ENCODE measurements around the gene HPSE. TPM values are rescaled to one million over a fixed set of nuclear protein-coding genes. Genes with fewer than 3 reads are reported as not detected.

Gene HPSE
- total RNA-seq, 1 experiment from 2014 or later: 3.9 TPM

DNA sequence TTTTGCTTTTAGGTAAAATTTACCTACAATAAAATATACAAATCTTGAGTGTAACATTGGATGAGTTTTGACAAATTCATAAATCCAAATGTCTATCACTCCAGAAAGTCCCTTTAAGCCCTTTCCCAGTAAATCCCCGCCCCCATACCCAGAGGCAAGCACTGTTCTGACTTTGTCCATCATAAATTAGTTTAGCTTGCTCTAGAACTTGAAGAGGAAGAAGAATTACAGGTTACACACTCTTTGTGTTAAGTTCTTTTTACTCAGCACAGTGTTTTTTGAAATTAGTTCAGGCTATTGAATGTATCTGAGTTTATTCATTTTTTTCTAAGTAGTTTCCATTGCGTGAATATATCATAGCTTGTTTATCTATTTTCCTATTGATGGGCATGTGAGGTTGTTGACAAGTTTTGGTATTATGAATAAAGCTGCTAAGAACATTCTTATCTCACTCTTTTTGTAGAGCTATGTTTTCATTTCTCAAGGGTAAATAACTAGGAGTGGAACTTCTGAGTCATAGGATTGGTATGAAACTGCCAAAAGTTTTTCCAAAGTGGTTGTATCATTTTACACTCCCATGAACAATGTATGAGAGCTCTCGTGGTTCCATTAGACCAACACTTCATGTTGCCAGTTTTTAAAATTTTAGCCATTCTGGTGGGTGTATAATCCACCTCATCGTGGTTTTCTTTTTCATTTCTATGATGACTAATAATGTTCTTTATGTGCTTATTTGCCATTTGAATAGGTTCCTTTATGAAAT lies 22.4 kb upstream of the HPSE start:
- DNase-seq: peak in 1 of 2 experiments; percentile 32
- Histone ChIP-seq H3K36me3 (ENCODE audit: control insufficient read depth, insufficient read depth, low read length) (no peaks in the 10 kb centered on the region), H3K4me1 (peaks cover 21% of the 10 kb centered on the region), H3K4me3 (ENCODE audit: low read depth, low read length) (no peak overlapping the region), H3K27me3 (replicated peaks; ENCODE audit: control insufficient read depth, insufficient read depth, low read length) (no peaks in the 10 kb centered on the region), H3K9me3 (no peaks in the 10 kb centered on the region; the same call in 1 of the 2 replicates)
- intact Hi-C loops (cut with micrococcal nuclease; ENCODE audit: unreplicated experiment): no loop called here
- Mint-ChIP-seq H3K27me3 (ENCODE audit: insufficient read depth, unreplicated experiment) (no peaks in the 10 kb centered on the region), H3K4me1 (ENCODE audit: low read depth, unreplicated experiment) (no peaks in the 10 kb centered on the region), H3K4me3 (ENCODE audit: unreplicated experiment) (no peak overlapping the region), H3K27ac (ENCODE audit: unreplicated experiment) (peak overlapping the region; percentile 42), H3K36me3 (ENCODE audit: insufficient read depth, unreplicated experiment) (no peaks in the 10 kb centered on the region), H3K9me3 (ENCODE audit: unreplicated experiment) (peaks cover 17% of the 10 kb centered on the region)
- POLR2A ChIA-PET: interaction anchor here (1.0 kb wide), 1 partner anchor 72 kb away, joined by 7 read pairs; the partner anchor contains the start of gene COQ2
- CTCF ChIA-PET: interaction anchor here (1.1 kb wide), 1 partner anchor 322 kb away, joined by 3 read pairs; the partner anchor contains the start of gene COPS4
- no TSS peak for BruUV-seq (replicated peaks)
- TF ChIP-seq, protein P1, sequence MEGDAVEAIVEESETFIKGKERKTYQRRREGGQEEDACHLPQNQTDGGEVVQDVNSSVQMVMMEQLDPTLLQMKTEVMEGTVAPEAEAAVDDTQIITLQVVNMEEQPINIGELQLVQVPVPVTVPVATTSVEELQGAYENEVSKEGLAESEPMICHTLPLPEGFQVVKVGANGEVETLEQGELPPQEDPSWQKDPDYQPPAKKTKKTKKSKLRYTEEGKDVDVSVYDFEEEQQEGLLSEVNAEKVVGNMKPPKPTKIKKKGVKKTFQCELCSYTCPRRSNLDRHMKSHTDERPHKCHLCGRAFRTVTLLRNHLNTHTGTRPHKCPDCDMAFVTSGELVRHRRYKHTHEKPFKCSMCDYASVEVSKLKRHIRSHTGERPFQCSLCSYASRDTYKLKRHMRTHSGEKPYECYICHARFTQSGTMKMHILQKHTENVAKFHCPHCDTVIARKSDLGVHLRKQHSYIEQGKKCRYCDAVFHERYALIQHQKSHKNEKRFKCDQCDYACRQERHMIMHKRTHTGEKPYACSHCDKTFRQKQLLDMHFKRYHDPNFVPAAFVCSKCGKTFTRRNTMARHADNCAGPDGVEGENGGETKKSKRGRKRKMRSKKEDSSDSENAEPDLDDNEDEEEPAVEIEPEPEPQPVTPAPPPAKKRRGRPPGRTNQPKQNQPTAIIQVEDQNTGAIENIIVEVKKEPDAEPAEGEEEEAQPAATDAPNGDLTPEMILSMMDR (IDR thresholded peaks at IDR 0.05; ENCODE audit: insufficient read depth in 1 of 2, low read depth in 1 of 2, low read length in 1 of 2, severe bottlenecking in 1 of 2, unreplicated experiment in 1 of 2): no peak

DNA sequence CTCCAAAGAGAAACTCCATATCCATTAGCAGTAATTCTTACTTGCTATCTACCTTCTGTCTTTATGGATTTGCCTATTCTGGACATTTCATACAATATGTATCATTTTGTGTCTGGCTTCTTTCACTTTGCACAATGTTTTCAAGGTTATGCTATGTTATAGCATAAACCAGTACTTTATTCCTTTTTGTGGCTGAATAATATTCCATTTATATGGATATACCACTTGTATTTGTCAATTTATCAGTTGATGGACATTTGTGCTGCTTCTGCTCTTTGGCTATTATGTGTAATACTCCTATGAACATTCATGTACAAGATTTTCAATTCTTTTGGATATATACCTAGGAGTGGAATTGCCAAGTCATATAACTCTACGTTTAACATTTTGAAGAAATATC lies 18.9 kb upstream of the HPSE start:
- H3K9me3 Mint-ChIP-seq (ENCODE audit: unreplicated experiment): peaks cover 17% of the 10 kb centered on the region
- intact Hi-C loops (cut with micrococcal nuclease; ENCODE audit: unreplicated experiment): no loop called here
- no peaks in the 10 kb centered on the region for H3K36me3 Mint-ChIP-seq (ENCODE audit: insufficient read depth, unreplicated experiment)
- H3K36me3 ChIP-seq (ENCODE audit: control insufficient read depth, insufficient read depth, low read length): no peaks in the 10 kb centered on the region
- BruUV-seq (replicated peaks): no TSS peak
- DNase-seq: no peak
- H3K4me1 ChIP-seq: peaks cover 18% of the 10 kb centered on the region
- no peak overlapping the region for H3K27ac Mint-ChIP-seq (ENCODE audit: unreplicated experiment)
- no peak overlapping the region for H3K4me3 Mint-ChIP-seq (ENCODE audit: unreplicated experiment)
- TF ChIP-seq, protein P1 (IDR thresholded peaks at IDR 0.05; ENCODE audit: insufficient read depth in 1 of 2, low read depth in 1 of 2, low read length in 1 of 2, severe bottlenecking in 1 of 2, unreplicated experiment in 1 of 2): no peak
- ChIA-PET POLR2A (no interaction called here), CTCF (no interaction called here)
- H3K9me3 ChIP-seq: no peaks in the 10 kb centered on the region; the same call in 1 of the 2 replicates
- H3K27me3 ChIP-seq (replicated peaks; ENCODE audit: control insufficient read depth, insufficient read depth, low read length): no peaks in the 10 kb centered on the region
- no peaks in the 10 kb centered on the region for H3K27me3 Mint-ChIP-seq (ENCODE audit: insufficient read depth, unreplicated experiment)
- H3K4me1 Mint-ChIP-seq (ENCODE audit: low read depth, unreplicated experiment): no peaks in the 10 kb centered on the region
- no peak overlapping the region for H3K4me3 ChIP-seq (ENCODE audit: low read depth, low read length)

DNA sequence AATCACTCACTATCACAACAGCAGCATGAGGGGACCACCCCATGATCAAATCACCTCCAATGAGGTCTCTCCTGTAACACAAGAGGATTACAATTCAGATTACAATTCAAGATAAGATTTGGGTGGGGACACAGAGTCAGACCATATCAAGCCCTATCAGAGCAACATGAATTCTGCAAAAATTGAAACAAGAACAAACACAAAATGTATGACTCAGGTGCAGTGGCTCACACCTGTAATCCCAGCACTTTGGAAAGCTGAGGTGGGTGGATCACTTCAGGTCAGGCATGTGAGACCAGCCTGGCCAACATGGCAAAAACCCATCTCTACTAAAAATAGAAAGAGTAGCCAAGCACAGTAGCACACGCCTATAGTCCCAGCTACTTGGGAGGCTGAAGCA lies 13.4 kb upstream of the HPSE start:
- no peak overlapping the region for H3K4me3 Mint-ChIP-seq (ENCODE audit: unreplicated experiment)
- TF ChIP-seq, protein P1 (IDR thresholded peaks at IDR 0.05; ENCODE audit: insufficient read depth in 1 of 2, low read depth in 1 of 2, low read length in 1 of 2, severe bottlenecking in 1 of 2, unreplicated experiment in 1 of 2): no peak
- no peaks in the 10 kb centered on the region for H3K36me3 ChIP-seq (ENCODE audit: control insufficient read depth, insufficient read depth, low read length)
- peaks cover 11% of the 10 kb centered on the region for H3K9me3 Mint-ChIP-seq (ENCODE audit: unreplicated experiment)
- no peaks in the 10 kb centered on the region for H3K4me1 ChIP-seq
- no peak overlapping the region for H3K27ac Mint-ChIP-seq (ENCODE audit: unreplicated experiment)
- H3K9me3 ChIP-seq: no peaks in the 10 kb centered on the region
- intact Hi-C loops (cut with micrococcal nuclease; ENCODE audit: unreplicated experiment): no loop called here
- POLR2A ChIA-PET: no interaction called here
- no peaks in the 10 kb centered on the region for H3K4me1 Mint-ChIP-seq (ENCODE audit: low read depth, unreplicated experiment)
- CTCF ChIA-PET: interaction anchor here (0.6 kb wide), 1 partner anchor 47 kb away, joined by 6 read pairs; no protein-coding TSS in a partner anchor
- no peaks in the 10 kb centered on the region for H3K27me3 ChIP-seq (replicated peaks; ENCODE audit: control insufficient read depth, insufficient read depth, low read length)
- no peaks in the 10 kb centered on the region for H3K27me3 Mint-ChIP-seq (ENCODE audit: insufficient read depth, unreplicated experiment)
- no peak overlapping the region for H3K4me3 ChIP-seq (ENCODE audit: low read depth, low read length)
- DNase-seq: no peak
- BruUV-seq (replicated peaks): no TSS peak
- no peaks in the 10 kb centered on the region for H3K36me3 Mint-ChIP-seq (ENCODE audit: insufficient read depth, unreplicated experiment)

Measured in Caco-2 (cell line).